ENCODE data around the gene CCNA2. TPM values are rescaled to one million over a fixed set of nuclear protein-coding genes. Genes with fewer than 3 reads are reported as not detected.

The CCNA2 gene
- total RNA-seq, 4 donors from 2014 or later: 3.4 to 22.3 (median 7.2) TPM

DNA sequence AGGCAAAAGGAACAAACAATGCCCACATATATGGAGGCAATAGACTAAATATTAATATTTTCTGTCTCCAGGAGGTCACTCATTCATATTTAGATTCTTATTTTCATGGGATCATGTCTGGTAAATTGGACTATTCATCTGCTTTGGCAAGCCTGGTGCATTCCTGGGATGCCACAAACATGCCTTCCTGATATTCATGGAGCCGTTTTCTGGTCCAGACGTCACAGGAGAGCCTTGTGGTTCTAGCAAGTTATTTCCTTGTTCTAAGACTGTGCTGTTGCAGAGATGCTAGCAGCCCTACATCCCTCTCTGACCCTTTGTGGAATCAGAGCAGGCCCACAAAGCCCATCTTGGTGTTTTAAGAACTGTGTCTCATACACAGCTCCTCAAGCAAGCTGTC is 38.7 kb downstream of the CCNA2 start:
- Histone ChIP-seq H3K27ac (no peak overlapping the region), H3K9me3 (no peaks in the 10 kb centered on the region), H3K36me3 (no peaks in the 10 kb centered on the region), H3K4me3 (no peak overlapping the region), H3K4me1 (no peaks in the 10 kb centered on the region), H3K27me3 (no peaks in the 10 kb centered on the region)
- TF ChIP-seq, protein P1, sequence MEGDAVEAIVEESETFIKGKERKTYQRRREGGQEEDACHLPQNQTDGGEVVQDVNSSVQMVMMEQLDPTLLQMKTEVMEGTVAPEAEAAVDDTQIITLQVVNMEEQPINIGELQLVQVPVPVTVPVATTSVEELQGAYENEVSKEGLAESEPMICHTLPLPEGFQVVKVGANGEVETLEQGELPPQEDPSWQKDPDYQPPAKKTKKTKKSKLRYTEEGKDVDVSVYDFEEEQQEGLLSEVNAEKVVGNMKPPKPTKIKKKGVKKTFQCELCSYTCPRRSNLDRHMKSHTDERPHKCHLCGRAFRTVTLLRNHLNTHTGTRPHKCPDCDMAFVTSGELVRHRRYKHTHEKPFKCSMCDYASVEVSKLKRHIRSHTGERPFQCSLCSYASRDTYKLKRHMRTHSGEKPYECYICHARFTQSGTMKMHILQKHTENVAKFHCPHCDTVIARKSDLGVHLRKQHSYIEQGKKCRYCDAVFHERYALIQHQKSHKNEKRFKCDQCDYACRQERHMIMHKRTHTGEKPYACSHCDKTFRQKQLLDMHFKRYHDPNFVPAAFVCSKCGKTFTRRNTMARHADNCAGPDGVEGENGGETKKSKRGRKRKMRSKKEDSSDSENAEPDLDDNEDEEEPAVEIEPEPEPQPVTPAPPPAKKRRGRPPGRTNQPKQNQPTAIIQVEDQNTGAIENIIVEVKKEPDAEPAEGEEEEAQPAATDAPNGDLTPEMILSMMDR (IDR thresholded peaks at IDR 0.05): no peak
- TF ChIP-seq POLR2A (IDR thresholded peaks at IDR 0.05): no peak
- no peak for DNase-seq

DNA sequence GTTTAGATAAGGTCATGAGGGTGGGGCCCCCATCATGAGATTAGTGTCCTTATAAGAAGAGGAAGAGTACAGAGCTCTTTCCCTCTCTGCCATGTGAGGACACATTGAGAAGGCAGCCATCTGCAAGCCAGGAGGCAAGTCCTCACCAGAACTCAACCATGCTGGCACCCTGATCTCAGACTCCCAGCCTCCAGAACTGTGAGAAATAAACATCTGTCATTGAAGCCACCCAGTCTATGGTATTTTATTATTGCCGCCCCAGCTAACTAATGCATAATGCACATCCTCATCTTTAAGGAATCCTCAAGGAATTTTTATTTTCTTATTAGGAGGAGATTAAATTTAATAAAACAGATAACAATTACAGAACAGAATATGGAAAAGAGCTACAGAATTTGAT is 39.3 kb downstream of the CCNA2 start:
- no peak for DNase-seq
- Histone ChIP-seq H3K9me3 (no peaks in the 10 kb centered on the region), H3K36me3 (no peaks in the 10 kb centered on the region), H3K4me3 (no peak overlapping the region), H3K4me1 (no peaks in the 10 kb centered on the region), H3K27me3 (no peaks in the 10 kb centered on the region), H3K27ac (no peak overlapping the region)
- TF ChIP-seq POLR2A (IDR thresholded peaks at IDR 0.05): no peak
- TF ChIP-seq, protein P1 (IDR thresholded peaks at IDR 0.05): no peak

DNA sequence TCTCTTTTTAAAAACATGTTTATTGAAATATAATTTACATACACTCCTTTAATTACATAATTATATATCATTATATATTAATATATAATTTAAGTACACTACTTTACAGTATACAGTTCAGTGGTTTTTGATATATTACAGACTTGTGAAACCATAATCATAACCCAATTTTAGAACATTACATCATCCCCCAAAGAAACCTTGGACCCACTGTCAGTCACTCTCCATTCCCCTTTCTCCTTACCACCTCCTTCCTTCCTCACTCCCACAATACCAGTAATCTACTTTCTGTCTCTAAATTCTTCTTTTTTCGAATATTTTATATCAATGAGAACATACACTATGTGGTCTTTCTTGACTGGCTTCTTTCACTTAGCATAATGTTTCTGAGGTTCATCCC is 40.5 kb downstream of the CCNA2 start:
- H3K27me3 ChIP-seq: no peaks in the 10 kb centered on the region
- H3K9me3 ChIP-seq: no peaks in the 10 kb centered on the region
- no peak for DNase-seq
- no peaks in the 10 kb centered on the region for H3K4me1 ChIP-seq
- no peaks in the 10 kb centered on the region for H3K36me3 ChIP-seq
- TF ChIP-seq, protein P1 (IDR thresholded peaks at IDR 0.05): no peak
- no peak for TF ChIP-seq POLR2A (IDR thresholded peaks at IDR 0.05)
- no peak overlapping the region for H3K27ac ChIP-seq
- no peak overlapping the region for H3K4me3 ChIP-seq

DNA sequence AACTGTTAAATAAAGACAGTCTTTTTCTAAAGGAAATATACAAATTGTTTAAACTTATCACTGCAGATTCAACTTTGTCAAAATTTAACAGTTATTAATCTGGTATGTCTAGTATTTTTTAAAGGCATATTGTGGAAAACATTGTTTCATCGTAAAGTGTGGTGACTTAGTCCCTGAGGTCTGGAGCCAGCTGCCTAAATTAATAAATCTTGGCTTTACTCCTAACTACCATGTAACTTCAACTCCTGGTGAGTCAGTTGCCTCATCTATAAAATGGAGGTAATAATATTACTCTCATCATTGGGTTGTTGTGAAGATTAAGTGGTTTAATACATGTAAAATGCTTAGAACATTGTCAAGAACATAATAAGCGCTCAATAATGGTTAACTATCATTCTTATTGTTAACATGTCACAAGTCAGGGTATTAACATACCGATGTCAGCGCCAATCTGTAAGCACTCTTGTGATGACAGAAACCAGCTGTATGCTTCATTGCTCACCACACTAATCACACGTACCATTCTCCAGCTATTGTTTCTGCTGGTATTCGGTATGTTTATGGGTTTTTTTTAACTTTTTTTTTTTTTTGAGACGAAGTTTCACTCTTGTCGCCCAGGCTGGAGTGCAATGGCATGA is 44.6 kb downstream of the CCNA2 start:
- Histone ChIP-seq H3K27ac (no peak overlapping the region), H3K27me3 (no peaks in the 10 kb centered on the region), H3K36me3 (no peaks in the 10 kb centered on the region), H3K4me3 (no peak overlapping the region), H3K9me3 (no peaks in the 10 kb centered on the region), H3K4me1 (no peaks in the 10 kb centered on the region)
- no peak for DNase-seq
- TF ChIP-seq, protein P1 (IDR thresholded peaks at IDR 0.05): no peak
- TF ChIP-seq POLR2A (IDR thresholded peaks at IDR 0.05): no peak

DNA sequence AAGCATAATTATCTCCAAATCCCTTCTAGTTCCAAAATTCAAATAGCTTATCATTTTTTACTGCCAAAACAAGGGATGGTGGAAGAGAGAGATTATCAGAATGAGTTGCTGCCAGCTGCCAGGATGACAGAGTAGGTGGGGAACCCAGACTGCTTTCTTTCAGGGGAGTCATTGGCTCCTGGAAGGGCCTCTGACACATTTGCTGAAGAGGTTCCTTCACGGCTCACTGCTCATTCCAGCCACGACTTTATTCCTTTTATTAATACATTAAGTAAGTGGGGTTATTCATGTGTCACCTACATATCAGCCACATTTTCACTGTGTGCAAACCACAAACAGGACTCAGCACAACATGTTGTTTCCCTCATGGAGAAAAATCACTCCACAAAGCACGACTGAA is 46.1 kb downstream of the CCNA2 start:
- Histone ChIP-seq H3K9me3 (no peaks in the 10 kb centered on the region), H3K27ac (no peak overlapping the region), H3K4me3 (no peak overlapping the region), H3K4me1 (no peaks in the 10 kb centered on the region), H3K27me3 (no peaks in the 10 kb centered on the region), H3K36me3 (no peaks in the 10 kb centered on the region)
- no peak for TF ChIP-seq POLR2A (IDR thresholded peaks at IDR 0.05)
- TF ChIP-seq, protein P1 (IDR thresholded peaks at IDR 0.05): no peak
- DNase-seq: no peak
